ENCODE measurements around the gene C3orf20.

Gene C3orf20

GRCh38 chr3:14779069-14779685, 104.2 kb downstream of the C3orf20 start:
- no peak for DNase-seq

- no peak for DNase-seq
Measured at GRCh38 chr3:14780927-14781507, 106.1 kb downstream of the C3orf20 start.

- DNase-seq: no peak
Measured at GRCh38 chr3:14783480-14784086, 108.6 kb downstream of the C3orf20 start.

GRCh38 chr3:14784087-14784681, 109.2 kb downstream of the C3orf20 start:
- DNase-seq: no peak

GRCh38 chr3:14785207-14786155, 110.5 kb downstream of the C3orf20 start:
- no peak for DNase-seq

GRCh38 chr3:14786369-14786768, 111.4 kb downstream of the C3orf20 start:
- no peak for DNase-seq

- DNase-seq: no peak
Measured at GRCh38 chr3:14787630-14788029, 112.7 kb downstream of the C3orf20 start.

GRCh38 chr3:14788644-14789043, 113.7 kb downstream of the C3orf20 start:
- no peak for DNase-seq

- DNase-seq: no peak
Measured at GRCh38 chr3:14789221-14789620, 114.3 kb downstream of the C3orf20 start.

GRCh38 chr3:14789640-14790285, 114.8 kb downstream of the C3orf20 start:
- DNase-seq: no peak

GRCh38 chr3:14791343-14791945, 116.5 kb downstream of the C3orf20 start:
- DNase-seq: peak; percentile 28

GRCh38 chr3:14792691-14793121, 117.8 kb downstream of the C3orf20 start:
- no peak for DNase-seq

- no peak for DNase-seq
Measured at GRCh38 chr3:14793126-14793857, 118.4 kb downstream of the C3orf20 start.

GRCh38 chr3:14793858-14794234, 118.9 kb downstream of the C3orf20 start:
- no peak for DNase-seq

GRCh38 chr3:14794435-14794834, 119.5 kb downstream of the C3orf20 start:
- DNase-seq: no peak

GRCh38 chr3:14795996-14796395, 121.1 kb downstream of the C3orf20 start:
- no peak for DNase-seq

- DNase-seq: no peak
Measured at GRCh38 chr3:14796403-14797077, 121.6 kb downstream of the C3orf20 start.

- no peak for DNase-seq
Measured at GRCh38 chr3:14797731-14798130, 122.8 kb downstream of the C3orf20 start.

GRCh38 chr3:14798231-14798630, 123.3 kb downstream of the C3orf20 start:
- no peak for DNase-seq

GRCh38 chr3:14799146-14799545, 124.2 kb downstream of the C3orf20 start:
- no peak for DNase-seq

GRCh38 chr3:14801031-14801430, 126.1 kb downstream of the C3orf20 start:
- DNase-seq: no peak
